HCT116 (cell line): Measurements from ENCODE around the gene B4GALNT2. TPM values are rescaled to one million over a fixed set of nuclear protein-coding genes. Genes with fewer than 3 reads are reported as not detected.

Source experiments
- ATAC-seq: fragments of 200-7000 bp; cut with Tn5 transposase; 2 replicates; pipeline ENCODE4 v1.9.1; 2020; ENCODE audit warnings: mild to moderate bottlenecking, moderate library complexity
- BruUV-seq: library from RNA; stranded (reverse); fragments of 400-500 nt; replicated peaks from 2 replicates; lab custom pipeline; 2021; lab: Mats Ljungman, UMichigan
- CTCF ChIA-PET: fragments of 300-600 bp; sonication (Branson Sonifier 250); formaldehyde crosslinking; loops from one replicate; lab custom pipeline; 2021; ENCODE audit warnings: antibody characterized with exemption; lab: Charles Lee
- POLR2A ChIA-PET: fragments of 300-600, 350-600 bp; sonication (Branson Sonifier 250); formaldehyde crosslinking; loops from one replicate; lab custom pipeline; 2021; ENCODE audit warnings: antibody characterized with exemption; lab: Charles Lee
- RAD21 ChIA-PET, 2 experiments: fragments of 300-600 bp; sonication (Branson Sonifier 250); formaldehyde crosslinking; loops; one replicate each; lab custom pipeline; 2023; ENCODE audit warnings: low total read pairs in 2 of 2; ENCODE audit not compliant: uncharacterized antibody in 2 of 2, unreplicated experiment in 2 of 2, low non-redundant PET in 1 of 2; lab: Charles Lee
- DNase-seq: peaks from one replicate; pipeline ENCODE4 v3.0.0-alpha.2; 2010; ENCODE audit warnings: low read depth, low spot score
- H2AFZ ChIP-seq: fragments of 200-600 bp; shearing (Covaris generic), sonication (generic); 2 replicates; pipeline ENCODE4 v1.6.1; 2017; ENCODE audit warnings: low read depth, mixed run types, mixed read lengths, antibody characterized with exemption, low read length; ENCODE audit not compliant: poor library complexity, severe bottlenecking
- H3K27ac ChIP-seq: 2 replicates; pipeline ENCODE4 v1.5.1; 2012; ENCODE audit warnings: low read depth, low read length
- H3K27me3 ChIP-seq: fragments of 200-600 bp; sonication (generic); 2 replicates; pipeline ENCODE4 v1.6.1; 2016; ENCODE audit warnings: mixed run types, low read length, mixed read lengths; ENCODE audit not compliant: insufficient read depth
- H3K36me3 ChIP-seq, 2 experiments: fragments of 200-500 bp in 1 of 2; fragments of 200-600 bp in 1 of 2; sonication (Bioruptor generic) in 1 of 2; sonication (generic) in 1 of 2; 2 replicates each; pipeline versions ENCODE4 v1.5.1 to v1.6.1; 2014 to 2016; ENCODE audit warnings: low read length in 2 of 2, inconsistent platforms in 1 of 2, mixed read lengths in 1 of 2, mixed run types in 1 of 2; ENCODE audit not compliant: insufficient read depth in 2 of 2, control insufficient read depth in 1 of 2
- H3K4me1 ChIP-seq, 2 experiments: fragments of 200-600 bp in 1 of 2; sonication (generic) in 1 of 2; 2 replicates each; pipeline versions ENCODE4 v1.5.1 to v1.6.1; 2012 to 2017; ENCODE audit warnings: low read length in 2 of 2, inconsistent platforms in 1 of 2, mild to moderate bottlenecking in 1 of 2, mixed read lengths in 1 of 2, mixed run types in 1 of 2, moderate library complexity in 1 of 2; ENCODE audit not compliant: insufficient read depth in 2 of 2, control insufficient read depth in 1 of 2
- H3K4me2 ChIP-seq: fragments of 200-600 bp; sonication (generic); 2 replicates; pipeline ENCODE4 v1.6.1; 2017; ENCODE audit warnings: mixed run types, low read length, mixed read lengths
- H3K4me3 ChIP-seq, 2 experiments: fragments of 200-600 bp in 1 of 2; sonication (generic) in 1 of 2; replicated peaks in 1 of 2; 2 replicates each; pipeline ENCODE4 v1.5.1; 2011 to 2016; ENCODE audit warnings: low read length in 2 of 2, control low read depth in 1 of 2, low read depth in 1 of 2, mild to moderate bottlenecking in 1 of 2, mixed read lengths in 1 of 2, mixed run types in 1 of 2
- H3K79me2 ChIP-seq: fragments of 200-600 bp; sonication (generic); 2 replicates; pipeline ENCODE4 v1.6.1; 2017; ENCODE audit warnings: mild to moderate bottlenecking, mixed run types, low read length, moderate library complexity, mixed read lengths; ENCODE audit not compliant: insufficient read depth
- H3K9ac ChIP-seq: fragments of 200-600 bp; sonication (generic); 2 replicates; pipeline ENCODE4 v1.6.1; 2016; ENCODE audit warnings: low read length, mixed read lengths
- H3K9me2 ChIP-seq: fragments of 200-600 bp; sonication (generic), shearing (Covaris generic); 2 replicates; pipeline ENCODE4 v1.6.1; 2017; ENCODE audit warnings: mixed run types, mild to moderate bottlenecking, moderate library complexity; ENCODE audit not compliant: insufficient read depth
- H3K9me3 ChIP-seq, 2 experiments: fragments of 200-500 bp in 1 of 2; fragments of 200-600 bp in 1 of 2; sonication (Bioruptor generic) in 1 of 2; sonication (generic) in 1 of 2; 2 replicates each; pipeline ENCODE4 v1.6.1; 2014 to 2017; ENCODE audit warnings: low read length in 2 of 2, mixed read lengths in 2 of 2, inconsistent platforms in 1 of 2, low read depth in 1 of 2, mild to moderate bottlenecking in 1 of 2, mixed run types in 1 of 2, moderate library complexity in 1 of 2; ENCODE audit not compliant: control insufficient read depth in 1 of 2, insufficient read depth in 1 of 2
- H4K20me1 ChIP-seq: fragments of 200-600 bp; sonication (generic), shearing (Covaris generic); 2 replicates; pipeline ENCODE4 v1.6.1; 2017; ENCODE audit warnings: mixed run types, mild to moderate bottlenecking, moderate library complexity; ENCODE audit not compliant: insufficient read depth
- CEBPB ChIP-seq: IDR thresholded peaks from 2 replicates; pipeline ENCODE4 v1.6.1; 2012; ENCODE audit warnings: low read depth
- EZH2phosphoT487 ChIP-seq: fragments of 200-600 bp; IDR thresholded peaks from 2 replicates; pipeline ENCODE4 v1.6.1; 2018; ENCODE audit warnings: antibody characterized with exemption, borderline replicate concordance
- SIN3A ChIP-seq: IDR thresholded peaks from 2 replicates; pipeline ENCODE4 v1.6.1; 2012; ENCODE audit warnings: low read depth
- ZFX ChIP-seq: fragments of 450-650 bp; IDR thresholded peaks from 2 replicates; pipeline ENCODE4 v1.6.1; 2017
- ZNF274 ChIP-seq: fragments of 200-500 bp; sonication (Bioruptor generic); IDR thresholded peaks from 2 replicates; pipeline ENCODE4 v1.6.1; 2014; ENCODE audit warnings: mild to moderate bottlenecking, low read depth, low read length, inconsistent platforms
- intact Hi-C: fragments of 100-400 bp; cut with micrococcal nuclease; formaldehyde crosslinking; loops from 2 replicates; pipeline ENCODE4 v1.10.0; 2022
- total RNA-seq: library from RNA; stranded (reverse); gene quantifications from one replicate; pipeline ENCODE4 v1.2.1, GENCODE V29; 2021; ENCODE audit not compliant: unreplicated experiment
- TF ChIP-seq, protein P1 (sequence below): IDR thresholded peaks from 2 replicates; pipeline ENCODE4 v1.6.1; 2012; ENCODE audit warnings: low read depth
- TF ChIP-seq, protein P2 (sequence below): IDR thresholded peaks from 2 replicates; pipeline ENCODE4 v1.6.1; 2011; ENCODE audit warnings: mild to moderate bottlenecking, low read length, moderate library complexity; ENCODE audit not compliant: insufficient replicate concordance; ENCODE audit errors: extremely low read depth

The B4GALNT2 gene
- total RNA-seq, 1 experiment from 2014 or later: not detected

DNA sequence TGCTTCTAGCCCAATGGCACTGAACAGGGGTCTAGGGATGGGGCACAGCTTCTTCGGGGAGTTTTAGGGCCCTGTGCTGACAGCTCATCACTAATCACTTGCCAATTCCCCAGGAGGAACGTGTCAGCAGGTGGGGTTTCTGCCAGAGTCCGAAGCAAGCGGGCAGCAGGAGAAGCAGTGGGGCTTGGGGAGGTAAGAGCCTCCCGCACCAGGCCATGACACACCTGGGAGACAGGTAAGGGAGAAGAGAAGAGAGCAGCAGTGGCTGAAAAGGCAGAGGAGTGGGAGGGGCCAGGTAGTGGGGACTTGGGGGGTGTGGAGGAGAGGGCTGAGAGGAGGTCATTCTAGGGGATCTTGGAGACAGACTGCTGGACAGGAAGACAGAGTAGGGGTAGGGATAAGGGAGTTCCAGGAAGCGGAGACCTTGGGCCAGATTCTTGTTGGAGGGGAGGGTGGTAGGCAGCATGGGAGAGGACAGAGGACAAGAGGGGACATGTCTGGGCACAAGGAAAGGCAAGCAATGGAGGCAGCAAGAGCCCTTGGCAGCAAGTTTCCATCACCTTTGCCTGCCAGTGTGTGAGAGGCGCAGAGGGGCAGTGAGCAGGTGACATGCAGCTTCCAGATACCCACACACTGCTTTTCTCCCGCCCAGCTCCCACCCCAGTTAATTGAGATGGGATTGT, 93.1 kb downstream of the B4GALNT2 start:
- no TSS peak for BruUV-seq
- H3K4me2 ChIP-seq: no peak overlapping the region
- no peak for TF ChIP-seq ZNF274
- TF ChIP-seq SIN3A: no peak
- no peak for TF ChIP-seq ZFX
- TF ChIP-seq EZH2phosphoT487: no peak
- TF ChIP-seq CEBPB: no peak
- TF ChIP-seq, protein P1, sequence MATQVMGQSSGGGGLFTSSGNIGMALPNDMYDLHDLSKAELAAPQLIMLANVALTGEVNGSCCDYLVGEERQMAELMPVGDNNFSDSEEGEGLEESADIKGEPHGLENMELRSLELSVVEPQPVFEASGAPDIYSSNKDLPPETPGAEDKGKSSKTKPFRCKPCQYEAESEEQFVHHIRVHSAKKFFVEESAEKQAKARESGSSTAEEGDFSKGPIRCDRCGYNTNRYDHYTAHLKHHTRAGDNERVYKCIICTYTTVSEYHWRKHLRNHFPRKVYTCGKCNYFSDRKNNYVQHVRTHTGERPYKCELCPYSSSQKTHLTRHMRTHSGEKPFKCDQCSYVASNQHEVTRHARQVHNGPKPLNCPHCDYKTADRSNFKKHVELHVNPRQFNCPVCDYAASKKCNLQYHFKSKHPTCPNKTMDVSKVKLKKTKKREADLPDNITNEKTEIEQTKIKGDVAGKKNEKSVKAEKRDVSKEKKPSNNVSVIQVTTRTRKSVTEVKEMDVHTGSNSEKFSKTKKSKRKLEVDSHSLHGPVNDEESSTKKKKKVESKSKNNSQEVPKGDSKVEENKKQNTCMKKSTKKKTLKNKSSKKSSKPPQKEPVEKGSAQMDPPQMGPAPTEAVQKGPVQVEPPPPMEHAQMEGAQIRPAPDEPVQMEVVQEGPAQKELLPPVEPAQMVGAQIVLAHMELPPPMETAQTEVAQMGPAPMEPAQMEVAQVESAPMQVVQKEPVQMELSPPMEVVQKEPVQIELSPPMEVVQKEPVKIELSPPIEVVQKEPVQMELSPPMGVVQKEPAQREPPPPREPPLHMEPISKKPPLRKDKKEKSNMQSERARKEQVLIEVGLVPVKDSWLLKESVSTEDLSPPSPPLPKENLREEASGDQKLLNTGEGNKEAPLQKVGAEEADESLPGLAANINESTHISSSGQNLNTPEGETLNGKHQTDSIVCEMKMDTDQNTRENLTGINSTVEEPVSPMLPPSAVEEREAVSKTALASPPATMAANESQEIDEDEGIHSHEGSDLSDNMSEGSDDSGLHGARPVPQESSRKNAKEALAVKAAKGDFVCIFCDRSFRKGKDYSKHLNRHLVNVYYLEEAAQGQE: no peak
- TF ChIP-seq, protein P2, sequence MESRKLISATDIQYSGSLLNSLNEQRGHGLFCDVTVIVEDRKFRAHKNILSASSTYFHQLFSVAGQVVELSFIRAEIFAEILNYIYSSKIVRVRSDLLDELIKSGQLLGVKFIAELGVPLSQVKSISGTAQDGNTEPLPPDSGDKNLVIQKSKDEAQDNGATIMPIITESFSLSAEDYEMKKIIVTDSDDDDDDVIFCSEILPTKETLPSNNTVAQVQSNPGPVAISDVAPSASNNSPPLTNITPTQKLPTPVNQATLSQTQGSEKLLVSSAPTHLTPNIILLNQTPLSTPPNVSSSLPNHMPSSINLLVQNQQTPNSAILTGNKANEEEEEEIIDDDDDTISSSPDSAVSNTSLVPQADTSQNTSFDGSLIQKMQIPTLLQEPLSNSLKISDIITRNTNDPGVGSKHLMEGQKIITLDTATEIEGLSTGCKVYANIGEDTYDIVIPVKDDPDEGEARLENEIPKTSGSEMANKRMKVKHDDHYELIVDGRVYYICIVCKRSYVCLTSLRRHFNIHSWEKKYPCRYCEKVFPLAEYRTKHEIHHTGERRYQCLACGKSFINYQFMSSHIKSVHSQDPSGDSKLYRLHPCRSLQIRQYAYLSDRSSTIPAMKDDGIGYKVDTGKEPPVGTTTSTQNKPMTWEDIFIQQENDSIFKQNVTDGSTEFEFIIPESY: no peak
- TF ChIP-seq, all 23 proteins: peak for 0
- Histone ChIP-seq H3K9me2 (no peaks in the 10 kb centered on the region), H3K9me3 (no peaks in the 10 kb centered on the region), H3K4me1 (peaks cover 2 to 33% of the 10 kb centered on the region in 2 experiments; a peak in 3 of 4 replicates), H4K20me1 (no peaks in the 10 kb centered on the region), H3K27me3 (no peaks in the 10 kb centered on the region), H2AFZ (no peak overlapping the region), H3K36me3 (no peaks in the 10 kb centered on the region), H3K79me2 (no peaks in the 10 kb centered on the region), H3K4me3 (no peak overlapping the region), H3K9ac (no peak overlapping the region), H3K27ac (no peak overlapping the region)
- ATAC-seq (no peak), DNase-seq (no peak)
- ChIA-PET RAD21 (no interaction called here), POLR2A (no interaction called here), CTCF (interaction anchor here (0.9 to 4.2 kb wide), 3 partner anchors 65 to 420 kb away, joined by 3 to 25 read pairs (median 3); no protein-coding TSS in a partner anchor)
- intact Hi-C loops: loop anchor here (2.0 to 10.0 kb wide), 5 partner anchors 33 to 421 kb away; no protein-coding TSS in a partner anchor

Other genes starting within 250 kb of the B4GALNT2 start
- 188 TPM for gene ATP5MC1, start 240.0 kb upstream of the B4GALNT2 start, total RNA-seq
- gene UBE2Z, start 224.4 kb upstream of the B4GALNT2 start, total RNA-seq: 119 TPM
- 178 TPM for gene SNF8, start 187.9 kb upstream of the B4GALNT2 start, total RNA-seq
- not detected for gene GIP, start 164.2 kb upstream of the B4GALNT2 start, total RNA-seq
- gene IGF2BP1, start 135.4 kb upstream of the B4GALNT2 start, total RNA-seq: 0.91 TPM
- not detected for gene GNGT2, start 77.8 kb downstream of the B4GALNT2 start, total RNA-seq
- gene ABI3, start 77.9 kb downstream of the B4GALNT2 start, total RNA-seq: 0.12 TPM
- 3.0 TPM for gene PHOSPHO1, start 98.0 kb downstream of the B4GALNT2 start, total RNA-seq
- gene ZNF652, start 229.5 kb downstream of the B4GALNT2 start, total RNA-seq: 27.8 TPM